ENCODE data around the gene FBL.

The FBL gene

GRCh38 chr19:39875401-39875864 is 29.3 kb upstream of the FBL start:
- DNase-seq = peak; percentile 50

- DNase-seq = no peak
These were observed 28.2 kb upstream of the FBL start for GRCh38 chr19:39874404-39874803.

GRCh38 chr19:39873385-39873784 is 27.2 kb upstream of the FBL start:
- DNase-seq = no peak

- DNase-seq = no peak
These were observed 26.0 kb upstream of the FBL start for GRCh38 chr19:39871886-39872866.

- DNase-seq = no peak
These were observed 25.2 kb upstream of the FBL start for GRCh38 chr19:39871362-39871761.

GRCh38 chr19:39870171-39870971 is 24.2 kb upstream of the FBL start:
- DNase-seq = peak; percentile 84

- DNase-seq = no peak
These were observed 21.8 kb upstream of the FBL start for GRCh38 chr19:39867952-39868351.

- no peak for DNase-seq
These were observed 21.0 kb upstream of the FBL start for GRCh38 chr19:39867133-39867532.

- DNase-seq = no peak
These were observed 19.8 kb upstream of the FBL start for GRCh38 chr19:39865953-39866352.

GRCh38 chr19:39865186-39865585 is 19.0 kb upstream of the FBL start:
- DNase-seq = no peak

- no peak for DNase-seq
These were observed 17.9 kb upstream of the FBL start for GRCh38 chr19:39864118-39864517.

GRCh38 chr19:39858541-39858940 is 12.4 kb upstream of the FBL start:
- peak; percentile 29 for DNase-seq

- no peak for DNase-seq
These were observed 6.7 kb upstream of the FBL start for GRCh38 chr19:39852882-39853281.

GRCh38 chr19:39850892-39851291 is 4.7 kb upstream of the FBL start:
- DNase-seq = no peak

- no peak for DNase-seq
These were observed 2.2 kb upstream of the FBL start for GRCh38 chr19:39848392-39848791.

GRCh38 chr19:39847525-39847924 is 1.3 kb upstream of the FBL start:
- DNase-seq = no peak

GRCh38 chr19:39846678-39847486 is 703 bp upstream of the FBL start:
- no peak for DNase-seq

GRCh38 chr19:39845584-39845932 is 621 bp downstream of the FBL start:
- peak; percentile 51 for DNase-seq

GRCh38 chr19:39845172-39845571 is 1.0 kb downstream of the FBL start:
- DNase-seq = no peak

- DNase-seq = peak; percentile 54
These were observed 2.0 kb downstream of the FBL start for GRCh38 chr19:39843919-39844793.

- no peak for DNase-seq
These were observed 3.3 kb downstream of the FBL start for GRCh38 chr19:39842693-39843435.
